HUES48 (cell line): Measurements from ENCODE around the gene CRADD.

Experiments
- H3K27ac ChIP-seq: one replicate; pipeline ENCODE4 v1.7.0; 2013; ENCODE audit warnings: low read depth, low read length, inconsistent platforms
- H3K27me3 ChIP-seq: 2 replicates; pipeline ENCODE4 v1.6.1; 2013; ENCODE audit warnings: mild to moderate bottlenecking, low read length; ENCODE audit not compliant: control insufficient read depth, insufficient read depth
- H3K36me3 ChIP-seq: 2 replicates; pipeline ENCODE4 v1.6.1; 2013; ENCODE audit warnings: low read length; ENCODE audit not compliant: control insufficient read depth, insufficient read depth
- H3K4me1 ChIP-seq: 2 replicates; pipeline ENCODE4 v1.6.1; 2013; ENCODE audit warnings: mild to moderate bottlenecking, low read length; ENCODE audit not compliant: control insufficient read depth, insufficient read depth
- H3K4me3 ChIP-seq: 2 replicates; pipeline ENCODE4 v1.5.1; 2013; ENCODE audit warnings: mild to moderate bottlenecking, low read depth, low read length
- H3K9ac ChIP-seq: 2 replicates; pipeline ENCODE4 v1.6.1; 2013; ENCODE audit warnings: mild to moderate bottlenecking, low read depth, low read length, moderate library complexity
- H3K9me3 ChIP-seq: 2 replicates; pipeline ENCODE4 v1.6.1; 2013; ENCODE audit warnings: low read length; ENCODE audit not compliant: control insufficient read depth, insufficient read depth

The CRADD gene

DNA sequence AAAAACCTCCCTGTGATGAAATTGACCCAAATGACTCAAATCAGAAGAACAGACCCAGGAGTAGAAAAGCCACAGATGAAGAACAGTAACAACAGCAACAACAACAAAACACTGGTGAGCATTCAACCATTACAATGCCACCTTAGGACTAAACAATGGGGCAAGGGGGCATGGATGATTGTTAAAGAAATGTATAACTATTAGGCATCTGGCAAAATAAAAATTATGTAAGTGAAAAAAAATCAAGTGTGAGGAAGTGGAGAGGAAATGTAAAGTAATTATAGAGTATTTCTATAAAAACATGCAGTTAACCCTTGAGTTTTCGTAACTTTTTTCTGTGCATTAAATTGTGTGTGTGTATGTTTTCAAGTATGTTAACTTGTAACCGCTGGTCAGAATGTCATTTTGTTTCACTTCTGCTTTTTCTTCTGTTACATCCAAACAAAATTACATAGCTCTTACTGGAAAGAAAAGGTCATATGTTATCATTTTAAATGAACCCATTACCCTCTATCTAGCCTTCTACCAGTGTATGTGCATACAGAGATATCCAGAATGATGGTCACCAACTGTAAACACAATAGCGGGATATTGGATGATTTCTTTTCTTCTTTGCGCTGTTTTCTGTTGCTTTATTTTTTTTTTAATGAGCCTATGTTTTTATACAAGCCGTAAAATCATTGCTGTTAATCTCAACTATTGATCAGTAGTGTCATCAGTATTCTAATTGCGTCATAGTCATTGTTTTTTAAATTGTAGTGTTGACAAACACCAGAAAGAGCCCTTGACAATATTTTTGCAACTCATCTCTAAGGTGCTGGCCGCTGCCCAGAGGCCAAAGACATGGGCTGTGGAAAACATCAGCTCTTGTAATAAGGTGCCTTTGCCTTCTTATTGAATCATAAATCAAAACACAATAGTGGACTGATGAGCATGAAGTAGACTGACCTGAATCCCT, 170.6 kb downstream of the CRADD start:
- Histone ChIP-seq H3K4me1 (no peaks in the 10 kb centered on the region), H3K4me3 (no peak overlapping the region), H3K9me3 (no peaks in the 10 kb centered on the region), H3K9ac (no peak overlapping the region), H3K27me3 (no peaks in the 10 kb centered on the region), H3K36me3 (no peaks in the 10 kb centered on the region), H3K27ac (no peak overlapping the region)

DNA sequence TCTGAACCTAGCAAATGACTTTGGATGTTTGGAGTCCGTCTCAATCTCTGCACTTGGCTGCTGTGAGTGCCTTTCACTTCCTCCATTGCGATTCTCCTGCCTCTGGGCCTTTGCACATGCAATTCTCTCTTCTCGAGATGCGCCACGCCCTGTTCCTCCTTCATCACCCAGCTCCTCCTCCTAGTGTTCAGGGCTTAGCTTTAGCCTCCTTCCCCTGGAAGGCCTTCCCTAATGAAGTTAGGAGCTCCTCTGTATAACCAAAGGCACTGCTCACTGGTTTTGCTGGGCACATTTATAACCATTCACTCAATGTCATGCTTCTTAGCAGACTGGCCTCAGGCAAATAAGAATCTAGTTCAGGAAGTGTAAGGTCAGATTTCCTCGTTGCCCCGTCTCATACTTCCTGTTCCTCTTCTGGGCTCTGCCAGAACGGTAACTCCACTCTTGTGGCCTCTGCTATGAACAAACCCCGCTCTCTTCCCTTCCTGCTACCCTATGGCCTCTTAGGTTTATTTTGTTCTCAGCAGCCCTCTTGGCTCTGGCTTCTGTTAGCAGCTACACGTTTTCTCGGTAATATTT, 171.4 kb downstream of the CRADD start:
- Histone ChIP-seq H3K4me1 (no peaks in the 10 kb centered on the region), H3K9ac (no peak overlapping the region), H3K4me3 (no peak overlapping the region), H3K27ac (no peak overlapping the region), H3K27me3 (no peaks in the 10 kb centered on the region), H3K36me3 (no peaks in the 10 kb centered on the region), H3K9me3 (no peaks in the 10 kb centered on the region)

DNA sequence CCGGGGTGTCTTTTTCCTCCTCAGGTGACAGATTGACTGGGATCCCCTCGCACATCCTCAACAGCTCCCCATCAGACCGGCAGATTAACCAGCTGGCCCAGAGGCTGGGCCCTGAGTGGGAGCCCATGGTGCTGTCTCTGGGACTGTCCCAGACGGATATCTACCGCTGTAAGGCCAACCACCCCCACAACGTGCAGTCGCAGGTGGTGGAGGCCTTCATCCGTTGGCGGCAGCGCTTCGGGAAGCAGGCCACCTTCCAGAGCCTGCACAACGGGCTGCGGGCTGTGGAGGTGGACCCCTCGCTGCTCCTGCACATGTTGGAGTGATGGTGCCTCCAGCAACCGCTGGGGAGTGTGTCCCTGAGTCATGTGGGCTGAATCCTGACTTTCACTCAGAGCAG, 172.8 kb downstream of the CRADD start:
- no peaks in the 10 kb centered on the region for H3K36me3 ChIP-seq
- no peaks in the 10 kb centered on the region for H3K27me3 ChIP-seq
- no peak overlapping the region for H3K4me3 ChIP-seq
- H3K9me3 ChIP-seq: no peaks in the 10 kb centered on the region
- H3K9ac ChIP-seq: no peak overlapping the region
- H3K27ac ChIP-seq: no peak overlapping the region
- H3K4me1 ChIP-seq: 0 out of 2 replicates have a peak, but pooled peaks cover 8% of the 10 kb centered on the region

DNA sequence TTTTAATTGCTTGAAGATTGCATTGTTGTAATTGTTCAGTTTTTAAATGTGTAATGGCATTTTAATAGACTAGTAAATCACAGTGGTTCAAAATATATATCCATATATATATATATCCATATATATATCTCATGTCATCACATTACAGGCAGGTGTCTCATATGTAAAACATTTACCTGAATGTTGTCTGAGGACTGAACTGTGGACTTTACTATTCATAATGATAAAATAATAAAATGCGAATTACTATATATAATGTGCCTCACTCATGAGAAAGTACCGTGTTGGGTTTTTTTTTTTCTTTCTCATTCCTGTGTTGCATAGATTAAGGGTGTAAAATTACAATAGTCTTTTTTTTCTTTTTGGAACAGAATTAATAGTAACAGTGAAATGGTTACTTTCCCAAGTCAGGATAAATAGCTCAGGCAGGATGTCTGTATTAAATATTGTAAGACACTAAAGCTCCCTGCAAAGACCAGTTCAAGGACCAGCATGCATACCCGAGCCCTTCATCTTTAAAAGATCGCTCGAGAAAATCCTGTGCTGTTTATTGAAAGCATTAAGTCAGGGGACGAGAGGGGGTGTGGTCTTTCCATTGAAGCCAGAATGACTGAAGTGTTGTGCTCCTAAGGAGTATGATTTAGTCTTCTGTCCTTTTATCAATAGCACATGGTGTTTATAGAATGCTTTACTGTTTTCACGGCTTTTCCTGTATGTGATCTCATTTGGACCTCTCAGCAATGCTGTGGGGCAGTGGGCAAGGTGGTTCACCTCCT, 173.5 kb downstream of the CRADD start:
- Histone ChIP-seq H3K27ac (no peak overlapping the region), H3K27me3 (no peaks in the 10 kb centered on the region), H3K9me3 (no peaks in the 10 kb centered on the region), H3K9ac (no peak overlapping the region), H3K4me1 (0 out of 2 replicates have a peak, but pooled peaks cover 8% of the 10 kb centered on the region), H3K36me3 (no peaks in the 10 kb centered on the region), H3K4me3 (no peak overlapping the region)

DNA sequence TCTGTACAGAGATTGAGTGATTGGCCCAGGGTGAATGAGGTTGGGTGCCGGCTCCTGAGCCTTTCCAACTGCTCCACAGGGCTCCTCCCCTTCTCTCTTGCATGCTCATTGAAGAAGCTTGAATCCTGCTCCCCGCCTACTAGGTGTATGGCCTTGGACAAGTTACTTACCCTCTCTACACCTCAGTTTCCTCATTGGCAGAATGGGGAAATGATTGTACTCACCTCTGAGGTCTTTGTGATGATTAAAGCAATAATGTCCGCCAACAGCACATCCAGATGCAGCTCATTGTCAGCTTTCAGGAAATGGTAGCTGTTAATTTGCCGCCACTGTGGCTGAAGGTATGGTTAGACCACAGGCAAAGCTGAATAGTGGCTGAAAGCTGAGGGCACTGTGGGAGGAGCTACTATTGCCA, 174.1 kb downstream of the CRADD start:
- Histone ChIP-seq H3K27me3 (no peaks in the 10 kb centered on the region), H3K4me3 (no peak overlapping the region), H3K36me3 (no peaks in the 10 kb centered on the region), H3K4me1 (0 out of 2 replicates have a peak, but pooled peaks cover 8% of the 10 kb centered on the region), H3K9me3 (no peaks in the 10 kb centered on the region), H3K27ac (no peak overlapping the region), H3K9ac (no peak overlapping the region)

DNA sequence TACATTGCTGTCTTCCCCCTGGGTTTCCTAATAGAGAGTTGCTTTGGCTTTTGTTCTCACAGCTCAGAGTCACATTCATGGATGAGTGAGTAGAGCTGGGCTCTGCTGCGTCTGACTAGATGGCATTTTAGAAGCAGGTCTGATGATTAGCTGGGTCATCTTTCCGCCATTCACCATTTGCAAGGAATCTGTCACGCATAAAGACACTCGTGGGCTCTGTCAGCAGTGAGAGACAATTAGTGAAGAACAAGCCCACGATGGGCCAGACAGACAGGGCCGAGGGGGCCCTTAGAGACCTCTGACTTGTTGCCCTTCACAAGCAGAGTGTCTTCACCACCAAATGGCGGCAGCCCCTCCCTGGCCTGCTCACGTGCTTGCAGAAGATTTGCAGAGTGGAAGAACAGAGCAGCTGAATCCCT, 175.0 kb downstream of the CRADD start:
- 0 out of 2 replicates have a peak, but pooled peaks cover 8% of the 10 kb centered on the region for H3K4me1 ChIP-seq
- H3K36me3 ChIP-seq: no peaks in the 10 kb centered on the region
- no peaks in the 10 kb centered on the region for H3K27me3 ChIP-seq
- H3K9ac ChIP-seq: no peak overlapping the region
- H3K4me3 ChIP-seq: no peak overlapping the region
- no peaks in the 10 kb centered on the region for H3K9me3 ChIP-seq
- no peak overlapping the region for H3K27ac ChIP-seq

DNA sequence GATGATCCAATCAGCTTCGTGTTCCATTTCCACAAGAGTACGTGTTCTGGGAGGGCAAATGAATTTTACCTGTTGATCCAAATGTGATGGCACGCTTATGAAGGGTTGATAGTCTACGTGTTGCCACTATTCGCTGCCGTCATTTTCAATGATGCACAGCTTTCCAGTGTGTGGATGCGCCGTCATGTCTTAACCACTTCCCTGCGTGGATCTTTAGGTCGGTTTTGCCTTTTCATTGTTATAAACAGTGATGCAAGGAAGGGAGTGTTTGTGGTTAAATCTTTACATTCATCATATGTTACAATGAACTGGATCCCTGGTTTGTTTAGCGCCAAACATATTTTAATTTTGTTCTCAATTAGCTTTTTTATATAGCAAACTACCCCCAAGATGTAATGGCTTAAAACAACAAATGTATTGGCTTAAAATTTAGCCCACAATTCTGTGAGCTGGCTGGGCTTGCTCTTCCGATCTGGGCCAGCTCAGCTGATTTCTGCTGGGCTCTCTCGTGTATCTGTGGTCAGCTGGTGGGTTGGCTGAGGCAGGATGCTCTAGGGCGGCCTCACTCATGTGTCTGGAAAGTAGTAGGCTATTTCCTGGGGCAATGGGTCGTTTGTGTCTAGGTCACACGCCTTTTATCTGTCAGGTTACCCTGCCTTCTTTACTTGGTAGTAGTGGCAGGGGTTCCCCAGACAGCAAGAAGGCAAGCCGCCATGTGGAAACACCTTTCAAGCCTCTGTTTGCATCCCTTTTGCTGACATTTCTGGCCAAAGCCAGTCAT, 176.7 kb downstream of the CRADD start:
- no peak overlapping the region for H3K27ac ChIP-seq

DNA sequence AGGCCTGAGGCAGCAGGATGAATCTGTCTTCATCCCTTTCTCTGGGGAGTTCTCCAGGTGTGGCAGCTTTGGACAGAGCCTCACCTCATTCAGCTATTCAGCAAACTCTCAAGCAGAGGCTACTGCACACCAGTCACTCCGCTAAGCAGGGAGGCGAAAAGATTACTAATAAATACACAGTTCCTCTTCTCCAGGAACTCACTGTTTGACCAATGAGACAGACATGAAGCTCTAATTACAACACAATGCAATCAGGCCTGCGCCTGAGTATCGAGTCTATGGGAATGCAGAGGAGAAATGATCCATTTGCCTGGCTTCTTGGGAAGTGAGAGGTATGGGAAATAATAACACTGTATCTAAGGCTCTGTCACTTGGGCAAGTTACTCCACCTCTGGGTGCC, 178.1 kb downstream of the CRADD start:
- no peaks in the 10 kb centered on the region for H3K27me3 ChIP-seq
- H3K4me3 ChIP-seq: no peak overlapping the region
- no peak overlapping the region for H3K27ac ChIP-seq
- 0 out of 2 replicates have a peak, but pooled peaks cover 8% of the 10 kb centered on the region for H3K4me1 ChIP-seq
- no peak overlapping the region for H3K9ac ChIP-seq
- no peaks in the 10 kb centered on the region for H3K9me3 ChIP-seq
- H3K36me3 ChIP-seq: no peaks in the 10 kb centered on the region

More for the DNA sequence above, 176.7 kb downstream of the CRADD start:
- H3K9me3 ChIP-seq: no peaks in the 10 kb centered on the region
- H3K4me1 ChIP-seq: 0 out of 2 replicates have a peak, but pooled peaks cover 8% of the 10 kb centered on the region
- no peaks in the 10 kb centered on the region for H3K36me3 ChIP-seq
- H3K4me3 ChIP-seq: no peak overlapping the region
- no peak overlapping the region for H3K9ac ChIP-seq
- no peaks in the 10 kb centered on the region for H3K27me3 ChIP-seq

DNA sequence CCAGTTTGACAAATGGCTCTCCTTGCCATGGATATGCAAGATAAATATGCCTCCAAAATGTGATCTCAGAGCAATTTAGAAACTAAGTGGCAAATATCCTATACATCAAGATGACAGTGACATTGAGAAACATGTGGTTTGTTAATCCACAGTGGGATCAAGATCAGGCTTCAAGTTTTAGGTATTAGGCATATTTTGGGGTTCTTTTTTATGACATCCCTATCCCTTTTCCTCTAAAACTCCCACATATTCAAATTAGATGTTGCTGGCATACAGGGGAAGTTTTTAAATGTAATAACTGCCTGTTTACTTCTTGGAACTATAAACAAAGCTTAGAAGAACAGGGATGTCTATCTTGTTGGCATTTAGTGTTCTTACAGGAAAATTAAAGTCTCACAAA, 179.4 kb downstream of the CRADD start:
- no peak overlapping the region for H3K4me3 ChIP-seq
- 0 out of 2 replicates have a peak, but pooled peaks cover 8% of the 10 kb centered on the region for H3K4me1 ChIP-seq

DNA sequence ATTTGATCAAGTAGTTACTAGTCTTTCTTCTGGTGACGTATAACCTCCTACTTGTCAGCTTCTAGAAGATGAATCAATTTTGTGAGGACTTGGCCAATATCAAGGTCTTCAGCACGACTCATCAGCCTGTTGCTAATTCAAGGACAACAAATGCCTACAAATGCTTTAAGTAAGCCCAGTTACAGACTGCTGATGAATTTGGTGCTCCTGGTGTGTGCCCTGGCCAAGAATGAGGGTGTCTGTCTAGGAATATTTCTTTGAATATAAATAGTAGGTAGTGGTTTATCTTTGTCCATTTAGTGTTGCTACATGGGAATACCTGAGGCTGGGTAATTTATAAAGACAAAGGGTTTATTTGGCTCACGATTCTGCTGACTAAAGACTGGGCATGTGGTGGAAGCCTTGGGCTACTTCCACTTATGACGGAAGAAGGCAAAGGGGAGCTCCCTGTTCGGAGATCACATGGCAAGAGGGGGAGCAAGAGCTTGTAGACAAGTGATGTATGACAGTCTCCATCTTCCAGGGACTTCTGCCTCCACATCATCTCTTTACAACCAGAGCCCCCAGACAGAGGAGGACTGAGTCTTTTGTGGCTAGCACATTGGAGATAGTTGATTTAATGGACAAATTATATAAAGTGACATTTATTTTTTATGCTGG, 180.2 kb downstream of the CRADD start:
- Histone ChIP-seq H3K4me1 (0 out of 2 replicates have a peak, but pooled peaks cover 8% of the 10 kb centered on the region), H3K27me3 (no peaks in the 10 kb centered on the region), H3K9ac (no peak overlapping the region), H3K4me3 (no peak overlapping the region), H3K27ac (no peak overlapping the region), H3K9me3 (no peaks in the 10 kb centered on the region), H3K36me3 (no peaks in the 10 kb centered on the region)

More for the DNA sequence above, 179.4 kb downstream of the CRADD start:
- Histone ChIP-seq H3K36me3 (no peaks in the 10 kb centered on the region), H3K27me3 (no peaks in the 10 kb centered on the region), H3K9ac (no peak overlapping the region), H3K9me3 (no peaks in the 10 kb centered on the region), H3K27ac (no peak overlapping the region)
